Astrocyte (in vitro differentiated cells and primary cell): ENCODE results near the gene EBF4. TPM values are rescaled to one million over a fixed set of nuclear protein-coding genes. Genes with fewer than 3 reads are reported as not detected.

Experiments
- DNase-seq: peaks from one replicate; pipeline ENCODE4 v3.0.0-alpha.2; 2010; ENCODE audit warnings: low read depth
- FAIRE-seq: peaks from 2 replicates; lab custom pipeline; 2011; peaks lifted over from hg19 to GRCh38; lab: Jason Lieb, UNC
- H2AFZ ChIP-seq: 2 replicates; pipeline ENCODE4 v1.6.0; 2012; ENCODE audit warnings: low read depth, low read length, inconsistent platforms
- H3K27ac ChIP-seq: 2 replicates; pipeline ENCODE4 v1.5.1; 2011; ENCODE audit warnings: low read depth, low read length, inconsistent platforms
- H3K27me3 ChIP-seq: 2 replicates; pipeline ENCODE4 v1.6.0; 2011; ENCODE audit warnings: low read length, inconsistent platforms; ENCODE audit not compliant: insufficient read depth
- H3K36me3 ChIP-seq: 2 replicates; pipeline ENCODE4 v1.5.1; 2011; ENCODE audit warnings: low read length, inconsistent platforms; ENCODE audit not compliant: insufficient read depth
- H3K4me1 ChIP-seq: 2 replicates; pipeline ENCODE4 v1.5.1; 2011; ENCODE audit warnings: low read length, inconsistent platforms; ENCODE audit not compliant: insufficient read depth
- H3K4me2 ChIP-seq: 2 replicates; pipeline ENCODE4 v1.6.0; 2012; ENCODE audit warnings: low read length, inconsistent platforms
- H3K4me3 ChIP-seq: 2 replicates; pipeline ENCODE4 v1.5.1; 2011; ENCODE audit warnings: low read depth, mild to moderate bottlenecking, low read length, inconsistent platforms; ENCODE audit not compliant: insufficient read depth
- H3K79me2 ChIP-seq: 2 replicates; pipeline ENCODE4 v1.6.0; 2012; ENCODE audit warnings: mild to moderate bottlenecking, low read length, inconsistent platforms; ENCODE audit not compliant: insufficient read depth
- H3K9ac ChIP-seq: 2 replicates; pipeline ENCODE4 v1.6.0; 2012; ENCODE audit warnings: mild to moderate bottlenecking, low read length, inconsistent platforms
- H3K9me3 ChIP-seq: 2 replicates; pipeline ENCODE4 v1.5.1; 2012; ENCODE audit warnings: low read depth, mild to moderate bottlenecking, low read length, inconsistent platforms; ENCODE audit not compliant: insufficient read depth
- H4K20me1 ChIP-seq: 2 replicates; pipeline ENCODE4 v1.6.0; 2012; ENCODE audit warnings: low read length, inconsistent platforms; ENCODE audit not compliant: insufficient read depth
- H3K27ac Mint-ChIP-seq: one replicate; pipeline ENCODE4 v1.8.0; 2021; ENCODE audit warnings: mild to moderate bottlenecking, mixed read lengths; ENCODE audit not compliant: unreplicated experiment
- H3K27me3 Mint-ChIP-seq: one replicate; pipeline ENCODE4 v1.8.0; 2021; ENCODE audit warnings: low read depth, mixed read lengths; ENCODE audit not compliant: unreplicated experiment
- H3K36me3 Mint-ChIP-seq: one replicate; pipeline ENCODE4 v1.8.0; 2021; ENCODE audit warnings: low read depth, mixed read lengths; ENCODE audit not compliant: unreplicated experiment
- H3K4me1 Mint-ChIP-seq: one replicate; pipeline ENCODE4 v1.8.0; 2021; ENCODE audit warnings: low read depth, mixed read lengths; ENCODE audit not compliant: unreplicated experiment
- H3K4me3 Mint-ChIP-seq: one replicate; pipeline ENCODE4 v1.8.0; 2021; ENCODE audit warnings: mild to moderate bottlenecking, moderate library complexity, mixed read lengths; ENCODE audit not compliant: unreplicated experiment
- H3K9me3 Mint-ChIP-seq: one replicate; pipeline ENCODE4 v1.8.0; 2021; ENCODE audit warnings: mild to moderate bottlenecking, mixed read lengths; ENCODE audit not compliant: unreplicated experiment
- CTCF ChIP-seq: IDR thresholded peaks from 2 replicates; pipeline ENCODE4 v1.5.1; 2011; ENCODE audit warnings: low read depth, mild to moderate bottlenecking, inconsistent platforms, low read length, moderate library complexity; ENCODE audit not compliant: insufficient read depth
- EZH2 ChIP-seq: IDR thresholded peaks from 2 replicates; pipeline ENCODE4 v1.6.1; 2012; ENCODE audit warnings: mild to moderate bottlenecking, low read length, inconsistent platforms; ENCODE audit not compliant: insufficient read depth
- total RNA-seq: library from RNA; stranded (reverse); gene quantifications from 2 replicates; pipeline ENCODE4 v1.2.1, GENCODE V29; 2021

The EBF4 gene
- total RNA-seq, 1 donor from 2014 or later = 2.3 TPM

DNA sequence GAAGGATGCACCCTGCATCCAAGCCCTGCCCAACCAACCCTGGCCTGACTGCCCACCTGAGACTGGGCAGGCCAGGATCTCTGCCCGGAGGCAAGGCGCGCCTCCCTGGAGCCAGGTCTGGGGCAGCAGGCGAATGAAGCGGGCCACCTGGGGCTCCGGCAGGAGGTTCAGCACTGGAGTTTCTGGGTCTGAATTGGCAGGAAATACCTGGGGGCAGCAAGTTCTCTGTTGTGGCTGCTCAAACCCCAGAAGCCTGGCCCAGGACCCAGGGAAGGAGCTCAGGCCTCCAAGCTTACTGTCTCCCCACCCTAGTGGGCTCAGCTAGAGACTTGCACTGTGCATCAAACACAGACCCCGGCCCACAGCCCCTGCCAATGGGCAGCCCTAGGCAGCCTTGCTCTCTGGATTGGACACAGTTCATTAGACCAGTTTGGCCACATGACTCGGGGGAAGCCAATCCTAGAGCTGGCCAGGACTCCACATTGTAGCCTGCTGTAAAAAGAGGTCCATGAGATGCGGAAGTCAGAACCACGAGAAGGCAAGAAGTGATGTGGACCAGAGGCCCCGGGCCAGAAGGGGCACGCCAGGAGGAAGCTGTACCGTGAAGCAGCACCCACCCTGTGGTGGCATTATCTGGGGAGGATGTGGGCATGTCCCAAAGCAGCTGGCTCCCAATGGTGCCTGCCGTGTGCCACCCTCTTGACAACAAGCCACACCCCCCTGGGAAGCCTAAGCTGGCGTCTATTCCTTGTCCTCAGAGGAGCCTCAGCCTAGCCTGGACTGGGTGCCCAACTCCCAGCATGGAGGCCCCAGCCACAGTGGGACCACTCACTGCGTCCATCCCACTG is 104.8 kb downstream of the EBF4 start:
- TF ChIP-seq EZH2 (no peak), CTCF (no peak)
- Histone ChIP-seq H3K9ac (no peak overlapping the region), H3K27ac (no peak overlapping the region), H3K4me3 (no peak overlapping the region), H3K36me3 (no peaks in the 10 kb centered on the region), H3K4me1 (peaks cover 8% of the 10 kb centered on the region), H3K27me3 (peaks cover 30% of the 10 kb centered on the region), H3K9me3 (peaks cover 9% of the 10 kb centered on the region), H3K79me2 (no peaks in the 10 kb centered on the region), H2AFZ (no peak overlapping the region), H4K20me1 (no peaks in the 10 kb centered on the region), H3K4me2 (no peak overlapping the region)
- Mint-ChIP-seq H3K4me3 (no peak overlapping the region), H3K27me3 (peaks cover 46% of the 10 kb centered on the region), H3K27ac (no peak overlapping the region), H3K36me3 (peaks cover 3% of the 10 kb centered on the region), H3K4me1 (peaks cover 3% of the 10 kb centered on the region), H3K9me3 (peaks cover 10% of the 10 kb centered on the region)
- DNase-seq (no peak), FAIRE-seq (no peak)

- no peak for FAIRE-seq
- peaks cover 3% of the 10 kb centered on the region for H3K36me3 Mint-ChIP-seq
- H3K9me3 ChIP-seq = peaks cover 9% of the 10 kb centered on the region
These were observed 105.7 kb downstream of the EBF4 start for GRCh38 chr20:2798095-2798805.

More at GRCh38 chr20:2798095-2798805, 105.7 kb downstream of the EBF4 start:
- Histone ChIP-seq H3K79me2 (no peaks in the 10 kb centered on the region), H4K20me1 (no peaks in the 10 kb centered on the region), H3K4me2 (no peak overlapping the region), H3K36me3 (no peaks in the 10 kb centered on the region), H3K27me3 (peaks cover 30% of the 10 kb centered on the region), H2AFZ (no peak overlapping the region), H3K9ac (no peak overlapping the region), H3K4me3 (no peak overlapping the region), H3K4me1 (peaks cover 8% of the 10 kb centered on the region), H3K27ac (no peak overlapping the region)
- Mint-ChIP-seq H3K4me1 (peaks cover 3% of the 10 kb centered on the region), H3K27me3 (peaks cover 46% of the 10 kb centered on the region), H3K27ac (no peak overlapping the region), H3K4me3 (no peak overlapping the region), H3K9me3 (peaks cover 15% of the 10 kb centered on the region)
- no peak for DNase-seq
- no peak for TF ChIP-seq EZH2
- TF ChIP-seq CTCF = no peak
